SK-N-SH (cell line): ENCODE data around the gene MYO15A.

Source experiments
- CTCF ChIP-seq: fragments of 200-600 bp; sonication (generic); IDR thresholded peaks from 2 replicates; pipeline ENCODE4 v1.6.1; 2017; ENCODE audit warnings: antibody characterized with exemption, mild to moderate bottlenecking, moderate library complexity
- MAX ChIP-seq: IDR thresholded peaks from 2 replicates; pipeline ENCODE4 v1.4.0; 2012; ENCODE audit warnings: low read depth
- POLR2AphosphoS5 ChIP-seq: IDR thresholded peaks from 2 replicates; pipeline ENCODE4 v1.6.1; 2012; ENCODE audit warnings: low read depth, low read length

GRCh38 chr17:18117533-18117932 is 9.0 kb downstream of the MYO15A start:
- TF ChIP-seq CTCF (no peak), MAX (no peak), POLR2AphosphoS5 (no peak)
